ENCODE results near the gene DHX38.
A peak's percentile ranks its signal among the peaks of the same experiment; 100 is the strongest.

The DHX38 gene

DNA sequence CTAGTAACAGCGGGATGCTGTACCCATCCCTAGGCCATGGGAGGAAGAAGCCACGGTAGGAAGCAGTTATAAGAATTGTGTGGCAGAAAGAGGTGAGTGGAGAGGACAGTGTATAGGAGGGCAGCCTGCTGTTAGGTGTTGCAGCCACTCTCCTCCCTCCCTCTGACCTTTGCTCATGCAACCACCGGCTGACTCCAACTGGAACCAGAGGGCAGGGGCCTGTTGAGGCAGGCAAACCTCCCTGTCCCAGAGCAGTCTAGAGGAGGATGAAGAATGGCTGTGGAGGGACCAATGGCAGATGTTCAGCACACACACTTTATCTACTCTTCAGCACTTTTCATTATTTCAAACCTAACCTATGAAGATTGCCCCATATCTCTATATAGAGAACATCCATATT, 2.4 kb upstream of the DHX38 start:
- TF ChIP-seq, protein P1, sequence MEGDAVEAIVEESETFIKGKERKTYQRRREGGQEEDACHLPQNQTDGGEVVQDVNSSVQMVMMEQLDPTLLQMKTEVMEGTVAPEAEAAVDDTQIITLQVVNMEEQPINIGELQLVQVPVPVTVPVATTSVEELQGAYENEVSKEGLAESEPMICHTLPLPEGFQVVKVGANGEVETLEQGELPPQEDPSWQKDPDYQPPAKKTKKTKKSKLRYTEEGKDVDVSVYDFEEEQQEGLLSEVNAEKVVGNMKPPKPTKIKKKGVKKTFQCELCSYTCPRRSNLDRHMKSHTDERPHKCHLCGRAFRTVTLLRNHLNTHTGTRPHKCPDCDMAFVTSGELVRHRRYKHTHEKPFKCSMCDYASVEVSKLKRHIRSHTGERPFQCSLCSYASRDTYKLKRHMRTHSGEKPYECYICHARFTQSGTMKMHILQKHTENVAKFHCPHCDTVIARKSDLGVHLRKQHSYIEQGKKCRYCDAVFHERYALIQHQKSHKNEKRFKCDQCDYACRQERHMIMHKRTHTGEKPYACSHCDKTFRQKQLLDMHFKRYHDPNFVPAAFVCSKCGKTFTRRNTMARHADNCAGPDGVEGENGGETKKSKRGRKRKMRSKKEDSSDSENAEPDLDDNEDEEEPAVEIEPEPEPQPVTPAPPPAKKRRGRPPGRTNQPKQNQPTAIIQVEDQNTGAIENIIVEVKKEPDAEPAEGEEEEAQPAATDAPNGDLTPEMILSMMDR (IDR thresholded peaks at IDR 0.05; ENCODE audit: low read depth, low read length, missing control alignments): no peak
- no peak for DNase-seq (ENCODE audit: extremely low read depth, low read depth)
- no peak overlapping the region for H3K4me3 ChIP-seq (replicated peaks; ENCODE audit: low read depth, low read length)

DNA sequence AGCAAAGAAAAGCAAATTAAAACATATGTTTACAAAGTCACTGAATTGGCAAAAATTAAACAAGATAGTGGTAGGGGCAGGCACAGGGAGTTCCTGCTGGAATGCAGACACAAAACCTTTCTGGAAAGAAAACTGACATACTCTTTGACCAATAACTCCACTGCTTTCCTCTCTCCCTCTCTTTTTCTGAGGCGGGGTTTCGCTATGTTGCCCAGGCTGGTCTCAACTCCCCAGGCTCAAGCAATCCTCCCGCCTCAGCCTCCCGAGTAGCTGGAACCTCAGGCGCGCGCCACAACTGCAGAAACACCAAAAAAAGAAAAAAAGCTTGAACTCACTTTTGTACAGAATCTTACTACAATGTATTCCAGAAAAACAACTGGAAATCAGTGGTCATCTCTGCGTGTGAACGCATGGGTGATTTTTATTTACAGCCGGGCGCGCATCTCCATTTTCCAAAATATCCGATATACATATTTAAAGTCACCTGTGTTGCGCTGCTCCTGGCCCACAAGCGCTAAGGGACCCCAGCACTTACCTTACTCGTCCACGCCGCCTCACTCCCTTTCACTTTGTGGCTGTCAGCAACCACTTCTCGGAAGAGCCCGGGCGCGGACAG, 707 bp upstream of the DHX38 start:
- TF ChIP-seq, protein P1 (IDR thresholded peaks at IDR 0.05; ENCODE audit: low read depth, low read length, missing control alignments): no peak
- peak overlapping the region; percentile 77 for H3K4me3 ChIP-seq (replicated peaks; ENCODE audit: low read depth, low read length)
- peak; percentile 42 for DNase-seq (ENCODE audit: extremely low read depth, low read depth)

DNA sequence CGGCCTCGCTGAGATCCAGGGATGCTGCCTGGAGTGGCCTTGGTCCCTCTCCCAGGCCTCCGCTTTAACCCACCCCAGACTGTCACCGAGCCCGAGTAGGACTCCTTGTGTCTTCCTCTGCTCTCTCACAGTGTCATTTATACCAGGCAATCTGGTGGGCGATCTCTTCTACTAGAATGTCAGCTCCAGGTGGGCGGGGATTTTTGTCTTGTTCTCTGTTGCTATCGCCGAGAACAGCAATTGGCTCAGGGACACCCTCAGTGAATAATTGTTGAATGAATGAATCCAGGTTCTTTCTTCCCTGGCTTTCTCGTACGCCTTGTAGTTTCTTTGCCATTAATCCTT, 591 bp downstream of the DHX38 start:
- TF ChIP-seq, protein P1 (IDR thresholded peaks at IDR 0.05; ENCODE audit: low read depth, low read length, missing control alignments): no peak
- no peak for DNase-seq (ENCODE audit: extremely low read depth, low read depth)
- peak overlapping the region; percentile 77 for H3K4me3 ChIP-seq (replicated peaks; ENCODE audit: low read depth, low read length)

DNA sequence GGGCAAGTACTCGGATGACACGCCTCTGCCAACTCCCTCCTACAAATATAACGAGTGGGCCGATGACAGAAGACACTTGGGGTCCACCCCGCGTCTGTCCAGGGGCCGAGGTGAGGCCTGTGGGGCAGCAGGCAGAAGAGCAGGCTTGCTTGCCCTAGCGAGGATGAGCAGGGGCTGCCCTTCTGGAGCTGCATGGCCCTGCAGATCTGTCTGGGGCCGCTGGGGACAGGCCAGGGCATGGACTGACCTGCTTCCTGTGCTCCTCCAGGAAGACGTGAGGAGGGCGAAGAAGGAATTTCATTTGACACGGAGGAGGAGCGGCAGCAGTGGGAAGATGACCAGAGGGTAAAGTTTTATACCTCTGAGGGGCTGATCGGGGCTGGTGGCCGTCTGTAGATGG, 5.3 kb downstream of the DHX38 start:
- DNase-seq (ENCODE audit: extremely low read depth, low read depth): no peak
- TF ChIP-seq, protein P1 (IDR thresholded peaks at IDR 0.05; ENCODE audit: low read depth, low read length, missing control alignments): no peak
- no peak overlapping the region for H3K4me3 ChIP-seq (replicated peaks; ENCODE audit: low read depth, low read length)

DNA sequence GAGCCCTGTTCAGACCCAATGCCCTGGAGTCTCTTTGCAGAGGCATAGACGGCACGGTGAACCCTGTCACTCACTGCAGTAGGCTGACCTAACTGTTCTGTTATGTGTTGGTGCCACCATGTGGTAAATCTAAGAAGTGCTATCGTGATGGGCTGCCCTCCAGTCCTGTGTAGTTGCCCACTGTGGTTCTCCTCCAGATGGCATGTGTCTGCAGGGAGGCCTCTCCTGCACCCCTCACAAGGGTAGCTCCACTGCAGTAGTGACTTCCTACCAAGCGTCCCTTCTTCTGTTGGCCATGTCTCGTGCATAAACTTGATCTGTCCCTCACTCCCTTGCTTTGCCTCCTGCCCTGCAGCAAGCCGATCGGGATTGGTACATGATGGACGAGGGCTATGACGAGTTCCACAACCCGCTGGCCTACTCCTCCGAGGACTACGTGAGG, 5.8 kb downstream of the DHX38 start:
- H3K4me3 ChIP-seq (replicated peaks; ENCODE audit: low read depth, low read length): no peak overlapping the region
- DNase-seq (ENCODE audit: extremely low read depth, low read depth): peak; percentile 43
- TF ChIP-seq, protein P1 (IDR thresholded peaks at IDR 0.05; ENCODE audit: low read depth, low read length, missing control alignments): peak; percentile 55

DNA sequence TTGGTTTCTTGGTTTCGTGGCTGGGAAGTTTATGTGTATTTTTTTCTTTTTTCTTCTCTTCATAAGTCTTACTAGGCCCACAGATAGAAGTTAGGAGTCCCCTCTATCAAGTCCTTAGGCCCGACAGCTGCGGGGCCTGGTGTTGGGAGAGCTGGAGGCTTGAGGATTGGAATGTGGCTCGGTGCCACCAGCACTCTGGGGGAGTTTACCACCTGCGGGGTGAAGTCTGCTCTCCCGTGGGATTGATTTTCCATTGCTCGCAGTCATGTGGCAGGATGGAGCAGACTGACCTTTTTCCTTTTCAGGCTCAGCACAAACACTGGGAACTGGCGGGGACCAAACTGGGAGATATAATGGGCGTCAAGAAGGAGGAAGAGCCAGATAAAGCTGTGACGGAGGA, 7.5 kb downstream of the DHX38 start:
- no peak for DNase-seq (ENCODE audit: extremely low read depth, low read depth)
- H3K4me3 ChIP-seq (replicated peaks; ENCODE audit: low read depth, low read length): no peak overlapping the region
- TF ChIP-seq, protein P1 (IDR thresholded peaks at IDR 0.05; ENCODE audit: low read depth, low read length, missing control alignments): no peak

DNA sequence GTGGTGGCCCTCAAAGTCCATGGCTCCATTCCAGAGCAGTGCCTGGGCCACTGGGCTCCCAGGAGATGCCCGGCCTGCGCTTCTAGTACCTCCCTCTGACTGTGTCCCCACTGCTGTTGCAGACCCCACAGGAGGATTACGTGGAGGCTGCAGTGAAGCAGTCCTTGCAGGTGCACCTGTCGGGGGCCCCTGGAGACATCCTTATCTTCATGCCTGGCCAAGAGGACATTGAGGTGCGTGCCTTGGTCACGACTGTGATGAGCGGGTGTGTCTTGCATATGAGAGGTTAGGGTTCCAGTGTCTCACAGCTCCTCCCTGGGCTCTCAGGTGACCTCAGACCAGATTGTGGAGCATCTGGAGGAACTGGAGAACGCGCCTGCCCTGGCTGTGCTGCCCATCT, 11.3 kb downstream of the DHX38 start:
- TF ChIP-seq, protein P1 (IDR thresholded peaks at IDR 0.05; ENCODE audit: low read depth, low read length, missing control alignments): no peak
- H3K4me3 ChIP-seq (replicated peaks; ENCODE audit: low read depth, low read length): no peak overlapping the region
- DNase-seq (ENCODE audit: extremely low read depth, low read depth): no peak
